Colonic mucosa (tissue), 4 donors: ENCODE results near the gene FAM174A. TPM values are rescaled to one million over a fixed set of nuclear protein-coding genes. Genes with fewer than 3 reads are reported as not detected.

Source experiments
- DNase-seq: peaks from one replicate; pipeline ENCODE4 v3.0.0-alpha.2; 2020
- H3K27ac ChIP-seq: fragments of 200-600 bp; one replicate; pipeline ENCODE4 v1.8.0; 2021
- H3K27me3 ChIP-seq: fragments of 200-600 bp; one replicate; pipeline ENCODE4 v1.8.0; 2021
- H3K36me3 ChIP-seq: fragments of 200-600 bp; one replicate; pipeline ENCODE4 v1.8.0; 2021
- H3K4me1 ChIP-seq: fragments of 200-600 bp; one replicate; pipeline ENCODE4 v1.8.0; 2021; ENCODE audit warnings: mild to moderate bottlenecking
- H3K4me3 ChIP-seq: fragments of 200-600 bp; one replicate; pipeline ENCODE4 v1.8.0; 2021
- H3K9ac ChIP-seq, 2 donors: one replicate each; pipeline ENCODE4 v1.7.0; 2013; ENCODE audit warnings: control low read depth in 2 of 2, low read depth in 2 of 2, low read length in 2 of 2
- H3K9me3 ChIP-seq: fragments of 200-600 bp; one replicate; pipeline ENCODE4 v1.8.0; 2021
- intact Hi-C: fragments of 100-400 bp; cut with DNase I; formaldehyde crosslinking; loops from one replicate; pipeline ENCODE4 v1.14.1; 2022
- total RNA-seq, 2 donors: library from RNA; stranded (reverse); fragmentation: NEBNext Ultra II Directional in 1 of 2; extraction: Animal tissue kit (Norgen Biotek cat#: 25700) in 1 of 2; gene quantifications; one replicate each; pipeline ENCODE4 v1.2.1, GENCODE V29; 2021
- TF ChIP-seq, protein P1 (sequence below): fragments of 200-600 bp; IDR thresholded peaks from one replicate; pipeline ENCODE4 v1.8.0; 2022; ENCODE audit warnings: antibody characterized with exemption, mild to moderate bottlenecking
- donor health status: healthy.
- donor health status: DM: no; HTN: no; CAD: no.
- donor health status: DM: no; HTN: no; CAD: no.

FAM174A gene
- total RNA-seq, 2 donors from 2014 or later: 16.4 to 17.6 TPM

GRCh38 chr5:100616291-100616690, 81.1 kb downstream of the FAM174A start:
- no peaks in the 10 kb centered on the region for H3K9me3 ChIP-seq
- intact Hi-C loops: no loop called here
- TF ChIP-seq, protein P1, sequence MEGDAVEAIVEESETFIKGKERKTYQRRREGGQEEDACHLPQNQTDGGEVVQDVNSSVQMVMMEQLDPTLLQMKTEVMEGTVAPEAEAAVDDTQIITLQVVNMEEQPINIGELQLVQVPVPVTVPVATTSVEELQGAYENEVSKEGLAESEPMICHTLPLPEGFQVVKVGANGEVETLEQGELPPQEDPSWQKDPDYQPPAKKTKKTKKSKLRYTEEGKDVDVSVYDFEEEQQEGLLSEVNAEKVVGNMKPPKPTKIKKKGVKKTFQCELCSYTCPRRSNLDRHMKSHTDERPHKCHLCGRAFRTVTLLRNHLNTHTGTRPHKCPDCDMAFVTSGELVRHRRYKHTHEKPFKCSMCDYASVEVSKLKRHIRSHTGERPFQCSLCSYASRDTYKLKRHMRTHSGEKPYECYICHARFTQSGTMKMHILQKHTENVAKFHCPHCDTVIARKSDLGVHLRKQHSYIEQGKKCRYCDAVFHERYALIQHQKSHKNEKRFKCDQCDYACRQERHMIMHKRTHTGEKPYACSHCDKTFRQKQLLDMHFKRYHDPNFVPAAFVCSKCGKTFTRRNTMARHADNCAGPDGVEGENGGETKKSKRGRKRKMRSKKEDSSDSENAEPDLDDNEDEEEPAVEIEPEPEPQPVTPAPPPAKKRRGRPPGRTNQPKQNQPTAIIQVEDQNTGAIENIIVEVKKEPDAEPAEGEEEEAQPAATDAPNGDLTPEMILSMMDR: no peak
- no peak overlapping the region for H3K9ac ChIP-seq
- no peaks in the 10 kb centered on the region for H3K27me3 ChIP-seq
- H3K4me1 ChIP-seq: no peaks in the 10 kb centered on the region
- DNase-seq: no peak
- no peak overlapping the region for H3K27ac ChIP-seq
- no peak overlapping the region for H3K4me3 ChIP-seq
- no peaks in the 10 kb centered on the region for H3K36me3 ChIP-seq

DNA sequence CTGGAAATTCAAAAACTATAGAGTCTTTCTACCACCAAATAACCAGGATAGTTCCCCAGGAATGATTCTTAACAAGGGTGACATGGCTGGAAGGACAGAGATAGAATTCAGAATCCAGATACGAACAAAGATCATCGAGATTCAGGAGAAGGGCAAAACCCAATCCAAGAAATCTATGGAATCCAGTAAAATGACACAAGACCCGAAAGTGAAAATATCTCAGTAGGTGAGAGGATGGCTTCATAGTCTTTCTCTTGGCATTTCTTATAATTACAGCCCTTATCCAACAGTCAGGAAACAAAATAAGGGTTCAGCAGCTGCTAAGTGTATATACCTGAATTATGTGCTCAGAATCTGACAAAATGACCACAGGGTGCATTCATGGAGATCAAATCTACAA, 81.8 kb downstream of the FAM174A start:
- no peak overlapping the region for H3K4me3 ChIP-seq
- H3K9me3 ChIP-seq: no peaks in the 10 kb centered on the region
- DNase-seq: no peak
- no peak overlapping the region for H3K27ac ChIP-seq
- no peaks in the 10 kb centered on the region for H3K27me3 ChIP-seq
- intact Hi-C loops: no loop called here
- no peaks in the 10 kb centered on the region for H3K36me3 ChIP-seq
- no peak overlapping the region for H3K9ac ChIP-seq
- H3K4me1 ChIP-seq: no peaks in the 10 kb centered on the region
- TF ChIP-seq, protein P1: no peak

- intact Hi-C loops: no loop called here
- Histone ChIP-seq H3K4me3 (no peak overlapping the region), H3K9ac (no peak overlapping the region), H3K4me1 (no peaks in the 10 kb centered on the region), H3K9me3 (no peaks in the 10 kb centered on the region), H3K27me3 (no peaks in the 10 kb centered on the region), H3K36me3 (no peaks in the 10 kb centered on the region), H3K27ac (no peak overlapping the region)
- DNase-seq: no peak
- TF ChIP-seq, protein P1: no peak
These were observed 88.5 kb downstream of the FAM174A start for GRCh38 chr5:100623719-100624118.

GRCh38 chr5:100634937-100635534, 99.9 kb downstream of the FAM174A start:
- H3K27ac ChIP-seq: no peak overlapping the region
- H3K27me3 ChIP-seq: no peaks in the 10 kb centered on the region
- H3K4me1 ChIP-seq: no peaks in the 10 kb centered on the region
- intact Hi-C loops: no loop called here
- H3K36me3 ChIP-seq: no peaks in the 10 kb centered on the region
- no peaks in the 10 kb centered on the region for H3K9me3 ChIP-seq
- no peak overlapping the region for H3K9ac ChIP-seq
- H3K4me3 ChIP-seq: no peak overlapping the region
- TF ChIP-seq, protein P1: no peak
- no peak for DNase-seq
